CD4-positive, alpha-beta T cell (primary cell): ENCODE results near the gene HSD11B2. TPM values are rescaled to one million over a fixed set of nuclear protein-coding genes. Genes with fewer than 3 reads are reported as not detected.

Experiments
- ATAC-seq: fragments of 200-7000 bp; cut with Tn5 transposase; one replicate; pipeline ENCODE4 v1.10.0; 2022; ENCODE audit warnings: mild to moderate bottlenecking; ENCODE audit not compliant: poor library complexity
- CTCF ChIA-PET: fragments of 350-600 bp; sonication (Branson Sonifier 250); formaldehyde crosslinking; loops from one replicate; lab custom pipeline; 2021; ENCODE audit warnings: antibody characterized with exemption, inconsistent platforms; lab: Charles Lee
- POLR2A ChIA-PET: fragments of 350-600 bp; sonication (Branson Sonifier 250); formaldehyde crosslinking; loops from one replicate; lab custom pipeline; 2021; ENCODE audit warnings: antibody characterized with exemption, inconsistent platforms; lab: Charles Lee
- DNase-seq, 14 experiments: peaks; one replicate each; pipeline ENCODE4 v3.0.0-alpha.2; 2013 to 2020; ENCODE audit warnings: mixed read lengths in 2 of 14
- H3K27ac ChIP-seq, 2 donors: one replicate each; pipeline versions ENCODE4 v1.5.1 to v1.7.0; 2013; ENCODE audit warnings: low read length in 2 of 2, low read depth in 1 of 2, mild to moderate bottlenecking in 1 of 2
- H3K27me3 ChIP-seq, 2 experiments: 1 replicate in 1 of 2; 2 replicates in 1 of 2; pipeline versions ENCODE4 v1.6.1 to v1.7.0; 2013; ENCODE audit warnings: low read length in 2 of 2, control low read depth in 1 of 2, mild to moderate bottlenecking in 1 of 2, moderate library complexity in 1 of 2; ENCODE audit not compliant: insufficient read depth in 2 of 2, control insufficient read depth in 1 of 2
- H3K36me3 ChIP-seq: one replicate; pipeline ENCODE4 v1.6.1; 2013; ENCODE audit warnings: low read length, control low read depth; ENCODE audit not compliant: insufficient read depth
- H3K4me1 ChIP-seq: one replicate; pipeline ENCODE4 v1.6.1; 2013; ENCODE audit warnings: low read length, control low read depth; ENCODE audit not compliant: insufficient read depth
- H3K4me3 ChIP-seq: one replicate; pipeline ENCODE4 v1.5.1; 2013; ENCODE audit warnings: mild to moderate bottlenecking, low read length, moderate library complexity
- H3K9me3 ChIP-seq, 2 experiments: 1 replicate in 1 of 2; 2 replicates in 1 of 2; pipeline versions ENCODE4 v1.6.1 to v1.7.0; 2013; ENCODE audit warnings: low read length in 2 of 2, mild to moderate bottlenecking in 2 of 2, control low read depth in 1 of 2, moderate library complexity in 1 of 2; ENCODE audit not compliant: control insufficient read depth in 1 of 2, insufficient read depth in 1 of 2
- H3K27ac Mint-ChIP-seq: one replicate; pipeline ENCODE4 v1.8.0; 2020; ENCODE audit warnings: mixed read lengths
- H3K27me3 Mint-ChIP-seq: one replicate; pipeline ENCODE4 v1.8.0; 2021; ENCODE audit warnings: mixed read lengths
- H3K36me3 Mint-ChIP-seq: one replicate; pipeline ENCODE4 v1.8.0; 2021; ENCODE audit warnings: low read depth, mixed read lengths
- H3K4me1 Mint-ChIP-seq: one replicate; pipeline ENCODE4 v1.8.0; 2021; ENCODE audit warnings: low read depth, mixed read lengths
- H3K4me3 Mint-ChIP-seq: one replicate; pipeline ENCODE4 v1.8.0; 2020; ENCODE audit warnings: mild to moderate bottlenecking, mixed read lengths
- H3K9me3 Mint-ChIP-seq: one replicate; pipeline ENCODE4 v1.8.0; 2020; ENCODE audit warnings: mixed read lengths
- CTCF ChIP-seq: fragments of 200-600 bp; IDR thresholded peaks from one replicate; pipeline ENCODE4 v1.8.0; 2022; ENCODE audit warnings: antibody characterized with exemption, mild to moderate bottlenecking
- intact Hi-C, 2 experiments: fragments of 100-400 bp; cut with DNase I in 1 of 2; cut with micrococcal nuclease in 1 of 2; formaldehyde crosslinking; loops; one replicate each; pipeline versions ENCODE4 v1.15.1 to v1.9.0; 2023 to 2025; cut with DNase I, micrococcal nuclease
- total RNA-seq, 174 experiments: library from RNA in 2 of 174; stranded (reverse) in 2 of 174; gene quantifications; one replicate each; pipeline ENCODE4 v1.2.3 and lab custom pipeline; 2021 to 2026

Gene HSD11B2
- total RNA-seq, 2 experiments from 2014 or later: not detected

- Mint-ChIP-seq H3K36me3 (peaks cover 7% of the 10 kb centered on the region), H3K27ac (no peak overlapping the region), H3K9me3 (no peaks in the 10 kb centered on the region), H3K27me3 (no peaks in the 10 kb centered on the region), H3K4me1 (peaks cover 45% of the 10 kb centered on the region), H3K4me3 (no peak overlapping the region)
- ATAC-seq: no peak
- intact Hi-C loops: loop anchor here (5.0 to 10.0 kb wide), 3 partner anchors 116 to 491 kb away; no protein-coding TSS in a partner anchor
- POLR2A ChIA-PET: no interaction called here
- peaks cover 2% of the 10 kb centered on the region for H3K36me3 ChIP-seq
- no peak overlapping the region for H3K4me3 ChIP-seq
- H3K27me3 ChIP-seq: no peaks in the 10 kb centered on the region
- no peak overlapping the region for H3K27ac ChIP-seq
- TF ChIP-seq CTCF: no peak
- H3K9me3 ChIP-seq: no peaks in the 10 kb centered on the region
- H3K4me1 ChIP-seq: peaks cover 24% of the 10 kb centered on the region
- no peak for DNase-seq
- CTCF ChIA-PET: interaction anchor here (1.2 kb wide), 1 partner anchor 26 kb away, joined by 3 read pairs; no protein-coding TSS in a partner anchor
Measured at GRCh38 chr16:67468731-67469130, 37.8 kb downstream of the HSD11B2 start.

- Histone ChIP-seq H3K36me3 (peaks cover 5% of the 10 kb centered on the region), H3K4me3 (no peak overlapping the region), H3K4me1 (peaks cover 28% of the 10 kb centered on the region), H3K27ac (no peak overlapping the region), H3K9me3 (no peaks in the 10 kb centered on the region), H3K27me3 (no peaks in the 10 kb centered on the region)
- no peak overlapping the region for H3K27ac Mint-ChIP-seq
- ChIA-PET CTCF (no interaction called here), POLR2A (interaction anchor here (1.1 kb wide), 1 partner anchor 11 kb away, joined by 4 read pairs; the partner anchor contains the start of gene ATP6V0D1)
- H3K4me1 Mint-ChIP-seq: peaks cover 53% of the 10 kb centered on the region
- no peaks in the 10 kb centered on the region for H3K27me3 Mint-ChIP-seq
- DNase-seq (no peak), ATAC-seq (no peak)
- H3K36me3 Mint-ChIP-seq: peaks cover 16% of the 10 kb centered on the region
- TF ChIP-seq CTCF: no peak
- H3K9me3 Mint-ChIP-seq: no peaks in the 10 kb centered on the region
- intact Hi-C loops: loop anchor here in 1 of 2 experiments (10.0 kb wide), 1 partner anchor 186 kb away; no protein-coding TSS in a partner anchor
- H3K4me3 Mint-ChIP-seq: no peak overlapping the region
Measured at GRCh38 chr16:67470359-67470758, 39.4 kb downstream of the HSD11B2 start.

GRCh38 chr16:67471758-67472384 is 41.0 kb downstream of the HSD11B2 start:
- CTCF ChIA-PET: no interaction called here
- Mint-ChIP-seq H3K27me3 (no peaks in the 10 kb centered on the region), H3K4me1 (peaks cover 49% of the 10 kb centered on the region), H3K27ac (no peak overlapping the region), H3K36me3 (peaks cover 16% of the 10 kb centered on the region), H3K4me3 (no peak overlapping the region), H3K9me3 (no peaks in the 10 kb centered on the region)
- intact Hi-C loops: loop anchor here in 1 of 2 experiments (10.0 kb wide), 1 partner anchor 187 kb away; no protein-coding TSS in a partner anchor
- peaks cover 7% of the 10 kb centered on the region for H3K36me3 ChIP-seq
- no peaks in the 10 kb centered on the region for H3K27me3 ChIP-seq
- H3K27ac ChIP-seq: no peak overlapping the region
- TF ChIP-seq CTCF: no peak
- no peak overlapping the region for H3K4me3 ChIP-seq
- POLR2A ChIA-PET: interaction anchor here (1.1 kb wide), 1 partner anchor 9 kb away, joined by 4 read pairs; the partner anchor contains the start of gene ATP6V0D1
- H3K9me3 ChIP-seq: no peaks in the 10 kb centered on the region
- H3K4me1 ChIP-seq: peaks cover 21% of the 10 kb centered on the region
- DNase-seq: no peak
- ATAC-seq: no peak
